GM15510 (cell line): ENCODE data around the gene TMEM37.

Source experiments
- POLR2A ChIP-seq: IDR thresholded peaks from 3 replicates; pipeline ENCODE4 v1.6.1; 2011; ENCODE audit warnings: borderline replicate concordance; ENCODE audit not compliant: insufficient read length; ENCODE audit errors: extremely low read depth

TMEM37 gene

DNA sequence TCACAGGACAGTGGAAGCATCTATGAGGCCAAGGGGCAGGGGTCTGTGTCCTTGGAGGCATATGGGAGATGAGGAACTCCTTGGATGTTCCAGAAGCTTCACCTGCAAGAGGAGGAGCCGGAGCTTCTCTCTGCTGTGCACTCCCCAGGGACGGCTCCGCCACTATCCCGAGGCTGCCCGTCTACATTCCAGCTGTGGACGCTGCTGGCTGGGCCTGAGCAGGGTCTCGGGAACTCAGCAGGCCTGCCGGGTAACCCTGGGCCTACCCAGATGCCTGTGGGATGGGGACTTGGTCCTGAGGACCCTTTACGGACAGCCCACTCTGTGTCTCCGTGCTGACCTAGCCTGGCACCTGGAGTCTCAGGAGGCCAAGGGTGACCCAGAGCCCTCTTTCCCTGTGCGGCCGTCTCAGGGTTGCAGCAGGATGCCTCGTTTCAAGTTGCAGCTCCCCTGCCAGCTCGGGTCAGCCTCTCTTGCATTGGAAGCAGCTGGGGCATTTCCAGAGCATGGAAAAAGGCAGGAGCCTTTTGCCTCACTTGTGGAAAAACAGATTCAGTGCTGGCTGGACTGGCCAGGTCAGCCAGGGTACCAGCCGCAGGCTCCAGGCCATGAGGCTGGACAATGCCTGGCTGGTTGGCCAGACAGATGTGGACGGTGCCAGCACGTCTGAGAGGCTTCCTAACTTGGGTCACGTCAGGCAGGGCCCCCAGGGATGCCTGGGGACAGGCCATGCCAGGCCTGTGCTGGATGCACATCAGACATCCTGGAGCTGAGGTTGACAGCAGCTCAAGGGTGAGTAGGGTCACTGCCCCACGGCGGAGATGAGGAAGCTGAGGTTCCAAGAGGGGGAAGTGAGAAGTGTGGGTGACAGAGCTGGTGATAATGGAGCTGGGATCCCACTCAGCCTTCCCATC, 51.1 kb downstream of the TMEM37 start:
- TF ChIP-seq POLR2A, result no peak

- no peak for TF ChIP-seq POLR2A
Observed at GRCh38 chr2:119483395-119483753, 51.7 kb downstream of the TMEM37 start.

GRCh38 chr2:119483896-119484718, 52.5 kb downstream of the TMEM37 start:
- no peak for TF ChIP-seq POLR2A

DNA sequence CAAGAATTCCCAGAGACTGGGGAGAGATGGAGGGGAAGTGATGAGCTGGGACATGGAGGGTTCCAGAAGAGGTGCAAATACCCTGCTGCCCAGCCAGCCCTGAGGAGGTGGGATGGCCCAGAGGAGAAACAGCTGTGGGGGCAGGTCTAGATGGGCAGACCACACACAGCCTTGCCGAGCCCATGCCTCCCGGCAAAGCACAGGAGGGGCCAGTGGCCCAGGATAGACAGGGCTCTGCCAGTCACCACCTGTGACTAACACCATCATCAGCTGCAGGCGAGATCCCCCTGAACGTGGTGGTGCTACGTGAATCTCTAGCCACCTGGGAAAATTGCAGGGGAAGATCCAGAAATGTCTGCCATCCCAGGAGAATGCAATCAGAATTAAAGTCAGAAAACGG, 53.2 kb downstream of the TMEM37 start:
- TF ChIP-seq POLR2A, result no peak

DNA sequence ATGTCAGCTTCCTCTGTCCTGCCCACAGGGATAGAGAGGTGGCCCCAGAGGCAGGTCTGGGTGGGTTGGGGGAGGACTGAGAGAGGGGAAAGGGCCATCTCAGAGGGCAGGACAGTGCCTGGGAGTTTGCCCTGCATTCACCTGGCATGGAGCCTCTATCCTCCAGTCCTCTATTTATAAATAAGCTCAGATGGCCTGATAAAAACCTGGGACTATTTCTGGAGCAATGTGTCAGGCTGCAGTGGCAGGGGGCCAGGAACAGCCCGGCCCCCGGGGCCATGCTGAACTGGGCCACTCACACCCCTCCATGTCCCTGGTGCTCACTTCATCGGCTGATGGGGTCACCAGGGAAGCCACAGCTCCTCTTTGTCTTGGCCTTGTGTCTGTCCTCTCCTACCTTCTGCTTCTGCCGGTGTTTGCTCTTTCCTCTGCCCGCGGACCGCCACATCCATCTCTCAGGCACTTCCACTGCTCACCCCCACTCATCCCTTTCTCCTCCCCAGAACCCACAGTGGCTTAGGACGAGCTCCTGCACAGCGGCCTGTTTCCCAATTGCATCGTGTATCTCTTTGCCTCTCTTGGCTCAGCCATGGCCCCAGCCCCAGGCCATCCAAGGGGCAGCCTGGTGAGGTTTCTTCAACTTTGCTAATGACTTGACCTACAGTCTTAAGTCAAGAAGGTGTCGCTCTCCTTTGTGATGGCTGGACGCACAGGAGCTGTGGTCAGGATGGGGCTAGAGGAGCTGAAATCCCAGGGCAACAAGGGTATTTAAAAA, 53.9 kb downstream of the TMEM37 start:
- TF ChIP-seq POLR2A, result no peak

DNA sequence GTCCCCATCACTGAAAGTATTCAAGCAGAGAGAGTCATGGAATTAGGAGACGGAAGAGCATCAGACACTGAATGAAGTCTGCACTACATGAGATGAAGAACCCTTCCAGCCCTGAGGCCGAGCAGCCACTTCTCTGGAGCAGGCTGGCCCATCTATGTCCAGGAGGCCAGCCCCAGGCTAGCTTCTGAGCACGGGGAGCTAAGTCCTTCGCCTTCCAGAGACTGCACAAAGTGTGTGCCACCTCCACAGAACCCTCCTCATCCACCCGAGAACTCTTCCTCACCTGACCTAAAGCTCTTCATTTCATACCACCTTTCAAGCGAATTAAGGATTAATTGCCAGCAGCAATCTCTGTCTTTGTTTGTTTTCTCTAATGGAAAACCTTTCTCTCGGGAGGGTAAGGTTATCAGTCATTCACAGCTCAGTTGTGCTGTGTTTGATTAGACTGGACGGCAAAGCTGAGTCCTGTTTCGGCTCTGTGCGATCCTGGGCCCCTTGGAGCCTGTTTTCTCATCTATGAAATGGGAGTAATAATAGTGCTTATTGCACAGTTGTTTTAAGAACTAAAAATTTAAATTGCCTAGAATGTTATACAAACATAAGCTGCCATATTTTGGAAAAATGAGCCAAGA, 54.7 kb downstream of the TMEM37 start:
- TF ChIP-seq POLR2A, result no peak

DNA sequence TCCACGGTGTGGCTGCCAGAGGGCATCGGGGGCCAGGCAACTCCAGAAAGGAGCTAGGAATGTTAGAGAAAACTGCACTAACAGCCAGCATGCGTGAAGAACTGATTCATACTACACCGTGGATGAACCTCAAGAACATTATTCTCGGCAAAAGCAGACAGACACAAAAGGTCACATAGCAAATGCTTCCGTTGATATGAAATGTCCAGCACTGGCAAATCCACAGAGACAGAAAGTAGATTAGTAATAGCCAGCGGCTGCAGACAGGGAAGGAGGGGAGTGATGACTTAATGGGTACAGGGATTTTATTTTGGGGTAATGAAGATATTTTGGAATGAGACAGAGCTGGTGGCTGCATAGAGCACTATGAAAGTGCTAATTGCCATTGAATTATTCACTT, 55.2 kb downstream of the TMEM37 start:
- TF ChIP-seq POLR2A, result no peak

GRCh38 chr2:119487434-119488244, 56.0 kb downstream of the TMEM37 start:
- no peak for TF ChIP-seq POLR2A
